ENCODE data around the gene DNAJB12.
"Not testable (repeated sequence)": the region's sequence is repeated elsewhere in the genome, so short reads cannot be mapped to it uniquely, and the experiment has no call there.

The DNAJB12 gene

GRCh38 chr10:72353028-72353964, 1.4 kb downstream of the DNAJB12 start:
- DNase-seq: no peak

- no peak for DNase-seq
These were observed 3.2 kb downstream of the DNAJB12 start for GRCh38 chr10:72351479-72351878.

- DNase-seq: no peak
These were observed 5.3 kb downstream of the DNAJB12 start for GRCh38 chr10:72349438-72349837.

GRCh38 chr10:72348282-72348681, 6.4 kb downstream of the DNAJB12 start:
- no peak for DNase-seq

GRCh38 chr10:72346117-72346516, 8.6 kb downstream of the DNAJB12 start:
- not testable (repeated sequence) for DNase-seq

GRCh38 chr10:72344932-72345331, 9.8 kb downstream of the DNAJB12 start:
- no peak for DNase-seq

GRCh38 chr10:72342911-72343310, 11.8 kb downstream of the DNAJB12 start:
- DNase-seq: no peak

GRCh38 chr10:72340510-72341261, 14.0 kb downstream of the DNAJB12 start:
- peak in 8 of 14 donors; percentile 37 to 58 (median 47) for DNase-seq

- no peak for DNase-seq
These were observed 16.5 kb downstream of the DNAJB12 start for GRCh38 chr10:72338180-72338579.

GRCh38 chr10:72337722-72338121, 17.0 kb downstream of the DNAJB12 start:
- no peak for DNase-seq

- DNase-seq: peak in 11 of 14 donors; percentile 47 to 85 (median 63)
These were observed 17.6 kb downstream of the DNAJB12 start for GRCh38 chr10:72337039-72337629.

GRCh38 chr10:72336259-72337038, 18.3 kb downstream of the DNAJB12 start:
- DNase-seq: no peak

GRCh38 chr10:72335394-72336258, 19.1 kb downstream of the DNAJB12 start:
- DNase-seq: peak in 2 of 14 donors; percentile 42 to 75

- peak in 12 of 14 donors; percentile 27 to 85 (median 68) for DNase-seq
These were observed 19.8 kb downstream of the DNAJB12 start for GRCh38 chr10:72334825-72335393.

- peak in 1 of 14 donors; percentile 43 for DNase-seq
These were observed 20.4 kb downstream of the DNAJB12 start for GRCh38 chr10:72334196-72334824.

GRCh38 chr10:72333112-72334015, 21.4 kb downstream of the DNAJB12 start:
- no peak for DNase-seq

GRCh38 chr10:72332423-72333111, 22.2 kb downstream of the DNAJB12 start:
- no peak for DNase-seq
